Glutamatergic neuron (in vitro differentiated cells): ENCODE data around the gene RNU6-1. TPM values are rescaled to one million over a fixed set of nuclear protein-coding genes. Genes with fewer than 3 reads are reported as not detected.
A peak's percentile ranks its signal among the peaks of the same experiment; 100 is the strongest.

Experiments used
- DNase-seq: peaks from one replicate; pipeline ENCODE4 v3.0.0; 2022
- H3K27ac Mint-ChIP-seq: one replicate; pipeline ENCODE4 v1.8.0; 2020; ENCODE audit warnings: mild to moderate bottlenecking, mixed read lengths, inconsistent platforms; ENCODE audit not compliant: unreplicated experiment
- H3K27me3 Mint-ChIP-seq: one replicate; pipeline ENCODE4 v1.8.0; 2020; ENCODE audit warnings: mild to moderate bottlenecking, moderate library complexity, mixed read lengths, inconsistent platforms; ENCODE audit not compliant: unreplicated experiment
- H3K36me3 Mint-ChIP-seq: one replicate; pipeline ENCODE4 v1.8.0; 2020; ENCODE audit warnings: mild to moderate bottlenecking, mixed read lengths, inconsistent platforms; ENCODE audit not compliant: unreplicated experiment
- H3K4me1 Mint-ChIP-seq: one replicate; pipeline ENCODE4 v1.8.0; 2020; ENCODE audit warnings: mild to moderate bottlenecking, low read depth, mixed read lengths, inconsistent platforms; ENCODE audit not compliant: unreplicated experiment
- H3K4me3 Mint-ChIP-seq: one replicate; pipeline ENCODE4 v1.8.0; 2020; ENCODE audit warnings: mild to moderate bottlenecking, mixed read lengths, inconsistent platforms; ENCODE audit not compliant: unreplicated experiment
- H3K9me3 Mint-ChIP-seq: one replicate; pipeline ENCODE4 v1.8.0; 2020; ENCODE audit warnings: mild to moderate bottlenecking, moderate library complexity, mixed read lengths, inconsistent platforms; ENCODE audit not compliant: unreplicated experiment
- CTCF ChIP-seq: fragments of 200-600 bp; sonication (generic); IDR thresholded peaks from one replicate; pipeline ENCODE4 v1.5.0; 2021; ENCODE audit not compliant: partially characterized antibody, unreplicated experiment
- total RNA-seq: library from RNA; stranded (reverse); fragmentation: NEBNext Ultra II Directional; extraction: Animal tissue kit (Norgen Biotek cat#: 25700); gene quantifications from one replicate; pipeline ENCODE4 v1.2.1, GENCODE V29; 2021; ENCODE audit not compliant: unreplicated experiment

The RNU6-1 gene
- total RNA-seq, 1 donor from 2014 or later, result not detected

DNA sequence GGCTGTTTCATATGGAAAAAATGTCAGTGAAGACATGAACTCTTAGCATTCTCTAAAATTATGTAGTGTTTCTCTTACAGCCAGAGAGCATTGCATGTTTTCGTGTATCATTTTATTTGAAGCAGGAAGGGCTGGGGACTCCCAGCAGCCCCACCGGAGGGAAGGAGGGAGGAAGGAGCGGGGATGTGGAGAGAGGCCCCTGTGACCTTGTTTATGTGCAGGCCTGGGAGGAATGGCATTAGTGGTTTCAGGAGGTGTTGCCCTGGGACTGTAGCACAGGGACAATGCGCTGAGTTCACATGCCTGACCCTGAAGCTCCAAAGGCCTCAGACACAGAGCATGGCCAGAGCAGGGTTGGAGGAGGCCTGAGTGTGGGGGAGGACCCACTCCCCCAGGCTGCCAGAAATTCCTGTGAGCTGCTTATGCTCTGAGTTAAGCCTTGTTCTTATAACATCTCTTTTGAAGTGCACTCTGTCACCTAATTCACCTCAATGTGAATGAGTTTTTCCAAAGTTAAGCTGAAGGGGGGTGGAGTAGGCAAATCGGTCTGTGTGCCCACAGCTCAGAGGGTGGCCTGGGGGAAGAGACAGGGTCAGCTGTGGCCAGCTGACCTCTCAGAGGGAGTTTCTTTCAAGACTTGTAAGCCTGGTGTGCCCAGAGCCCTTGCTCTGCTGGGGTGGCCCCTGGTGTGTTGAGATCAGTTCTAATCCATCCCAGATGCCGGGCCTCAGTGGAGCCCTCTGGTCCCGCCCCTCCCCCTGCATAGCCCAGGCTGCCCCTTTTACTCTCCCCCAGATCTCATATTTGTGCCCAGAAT is 3.9 kb upstream of the RNU6-1 start:
- Mint-ChIP-seq H3K4me1 (peaks cover 18% of the 10 kb centered on the region), H3K27me3 (peaks cover 15% of the 10 kb centered on the region), H3K36me3 (no peaks in the 10 kb centered on the region), H3K9me3 (peaks cover 16% of the 10 kb centered on the region), H3K27ac (no peak overlapping the region), H3K4me3 (no peak overlapping the region)
- TF ChIP-seq CTCF, result no peak
- no peak for DNase-seq

DNA sequence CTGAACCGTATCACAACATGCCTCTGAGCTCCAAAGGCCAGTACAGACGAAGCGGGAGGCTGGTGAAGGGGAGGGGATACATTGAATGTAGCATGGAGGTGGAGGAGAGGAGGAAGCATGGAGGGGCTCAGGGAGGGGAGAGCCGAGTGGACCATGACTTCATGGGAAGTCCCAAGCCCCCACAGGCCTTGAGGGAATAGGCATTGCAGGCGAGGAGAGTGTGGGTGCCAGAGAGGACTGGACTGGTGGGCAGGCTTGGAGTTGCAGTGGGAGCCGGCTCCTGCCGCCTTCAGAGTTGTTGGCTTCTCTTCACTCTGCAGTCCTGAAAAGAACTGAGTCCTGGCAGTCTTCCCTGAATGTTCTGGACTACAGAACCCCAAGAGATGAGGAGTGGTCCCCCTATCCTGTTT is 3.3 kb upstream of the RNU6-1 start:
- TF ChIP-seq CTCF, result no peak
- Mint-ChIP-seq H3K27me3 (peaks cover 15% of the 10 kb centered on the region), H3K9me3 (peaks cover 16% of the 10 kb centered on the region), H3K36me3 (no peaks in the 10 kb centered on the region), H3K4me3 (no peak overlapping the region), H3K27ac (no peak overlapping the region), H3K4me1 (peaks cover 21% of the 10 kb centered on the region)
- no peak for DNase-seq

DNA sequence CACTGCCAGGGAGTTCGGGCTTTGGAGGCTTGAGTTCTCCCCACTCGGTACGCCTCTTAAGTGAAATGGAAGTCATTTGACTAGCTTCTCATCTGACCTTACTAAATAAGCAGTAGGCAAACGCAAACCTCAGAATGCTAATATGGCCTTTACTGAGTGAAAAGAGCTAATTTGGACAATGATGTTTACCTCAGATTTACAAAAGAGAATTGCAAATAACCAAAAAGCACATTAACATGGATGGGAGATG is 1.6 kb upstream of the RNU6-1 start:
- TF ChIP-seq CTCF, result no peak
- no peak overlapping the region for H3K27ac Mint-ChIP-seq
- peaks cover 16% of the 10 kb centered on the region for H3K9me3 Mint-ChIP-seq
- no peaks in the 10 kb centered on the region for H3K36me3 Mint-ChIP-seq
- H3K4me3 Mint-ChIP-seq, result peak overlapping the region; percentile 87
- peaks cover 15% of the 10 kb centered on the region for H3K27me3 Mint-ChIP-seq
- H3K4me1 Mint-ChIP-seq, result peaks cover 21% of the 10 kb centered on the region
- no peak for DNase-seq

DNA sequence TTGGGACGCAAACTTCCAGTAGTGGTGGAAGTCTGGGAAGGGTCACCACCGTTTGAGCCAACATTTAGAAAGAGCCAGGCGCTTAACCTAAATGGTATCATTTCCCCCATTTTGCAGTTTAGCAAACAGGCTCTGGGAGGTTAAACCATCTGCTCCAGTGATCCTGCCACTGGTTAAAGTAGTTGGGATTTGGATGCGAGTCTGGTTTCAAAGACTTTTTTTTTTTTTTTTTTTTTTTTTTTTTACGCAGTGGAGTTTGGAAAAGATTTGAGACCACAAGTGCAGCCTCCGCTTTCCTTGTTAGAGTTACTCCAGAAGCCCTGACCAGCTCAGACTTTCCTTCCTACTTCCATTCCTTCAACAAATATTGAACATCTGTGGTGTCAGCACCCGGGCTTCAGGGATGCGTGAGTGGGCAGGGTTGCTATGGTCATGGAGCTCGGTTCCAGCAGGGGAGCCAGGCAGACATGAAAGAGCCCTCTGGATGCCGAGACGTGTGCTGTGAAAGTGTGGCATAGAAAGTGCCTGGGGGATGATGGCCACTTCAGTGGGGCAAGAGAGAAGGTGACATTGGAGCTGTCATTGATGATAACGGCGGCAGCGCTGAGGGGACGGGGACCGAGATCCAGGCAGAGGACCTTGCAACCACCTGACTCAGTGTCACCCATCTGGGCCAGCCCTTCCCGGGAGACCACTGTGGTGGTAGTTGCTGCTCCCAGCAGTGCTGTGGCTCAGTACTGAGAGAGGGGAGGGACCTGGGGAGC is 1.1 kb upstream of the RNU6-1 start:
- Mint-ChIP-seq H3K36me3 (no peaks in the 10 kb centered on the region), H3K9me3 (peaks cover 16% of the 10 kb centered on the region), H3K27ac (peak overlapping the region; percentile 98), H3K4me1 (peaks cover 21% of the 10 kb centered on the region), H3K4me3 (peak overlapping the region; percentile 87), H3K27me3 (peaks cover 15% of the 10 kb centered on the region)
- DNase-seq, result no peak
- TF ChIP-seq CTCF, result no peak

- Mint-ChIP-seq H3K9me3 (peaks cover 16% of the 10 kb centered on the region), H3K4me3 (peak overlapping the region; percentile 87), H3K4me1 (peaks cover 21% of the 10 kb centered on the region), H3K36me3 (no peaks in the 10 kb centered on the region), H3K27ac (peak overlapping the region; percentile 98), H3K27me3 (peaks cover 15% of the 10 kb centered on the region)
- DNase-seq, result no peak
- TF ChIP-seq CTCF, result no peak
These were observed 331 bp downstream of the RNU6-1 start for GRCh38 chr15:67839499-67839928.
